Prostate gland (tissue), 2 donors: ENCODE measurements around the gene CEPT1. TPM values are rescaled to one million over a fixed set of nuclear protein-coding genes. Genes with fewer than 3 reads are reported as not detected.

Experiments used
- DNase-seq: peaks from one replicate; pipeline ENCODE4 v3.0.0-alpha.2; 2019; ENCODE audit warnings: low spot score
- H3K27ac ChIP-seq, 2 donors: fragments of 200-600 bp; sonication (generic); 2 replicates each; pipeline ENCODE4 v1.5.1; 2017 to 2019
- H3K27me3 ChIP-seq: fragments of 200-600 bp; sonication (generic); replicated peaks from 2 replicates; pipeline ENCODE4 v1.5.1; 2019; ENCODE audit not compliant: insufficient read depth
- H3K36me3 ChIP-seq, 2 donors: fragments of 200-600 bp; sonication (generic); 1 replicate in 1 of 2; 2 replicates in 1 of 2; pipeline versions ENCODE4 v1.5.1 to v1.8.1; 2017 to 2019
- H3K4me1 ChIP-seq: fragments of 200-600 bp; sonication (generic); replicated peaks from 2 replicates; pipeline ENCODE4 v1.5.1; 2019
- H3K4me3 ChIP-seq, 2 donors: fragments of 200-600 bp; sonication (generic); 2 replicates each; pipeline ENCODE4 v1.5.1; 2017 to 2019
- H3K9me3 ChIP-seq: fragments of 200-600 bp; sonication (generic); 2 replicates; pipeline ENCODE4 v1.5.1; 2017
- POLR2A ChIP-seq: fragments of 450-650 bp; IDR thresholded peaks from one replicate; pipeline ENCODE4 v1.6.1; 2016; ENCODE audit warnings: antibody characterized with exemption, mild to moderate bottlenecking
- POLR2AphosphoS5 ChIP-seq: sonication (generic); formaldehyde crosslinking; IDR thresholded peaks from one replicate; pipeline ENCODE4 v1.6.1; 2017; ENCODE audit warnings: antibody characterized with exemption
- WGBS: methylation state at CpG from one replicate; pipeline ENCODE4 v1.1.5; 2018; 5-methylcytosine and 5-hydroxymethylcytosine counted together
- intact Hi-C: fragments of 100-400 bp; cut with DNase I; formaldehyde crosslinking; loops from one replicate; pipeline ENCODE4 v1.14.2; 2022
- total RNA-seq, 2 donors: library from RNA; depleted of rRNA; stranded (reverse); fragments of >200 nt; gene quantifications; one replicate each; pipeline ENCODE4 v1.1.0, GENCODE V29; 2016
- TF ChIP-seq, protein P1 (sequence below), 4 experiments: fragments of 200-600 bp in 2 of 4; fragments of 450-650 bp in 2 of 4; sonication (generic) in 2 of 4; IDR thresholded peaks; 1 replicate in 3 of 4; 2 replicates in 1 of 4; pipeline ENCODE4 v1.5.1; 2016 to 2019; ENCODE audit warnings: antibody characterized with exemption in 4 of 4, mild to moderate bottlenecking in 2 of 4, moderate library complexity in 2 of 4

CEPT1 gene
- total RNA-seq, 2 donors from 2014 or later, result 32.2 to 52.5 TPM

DNA sequence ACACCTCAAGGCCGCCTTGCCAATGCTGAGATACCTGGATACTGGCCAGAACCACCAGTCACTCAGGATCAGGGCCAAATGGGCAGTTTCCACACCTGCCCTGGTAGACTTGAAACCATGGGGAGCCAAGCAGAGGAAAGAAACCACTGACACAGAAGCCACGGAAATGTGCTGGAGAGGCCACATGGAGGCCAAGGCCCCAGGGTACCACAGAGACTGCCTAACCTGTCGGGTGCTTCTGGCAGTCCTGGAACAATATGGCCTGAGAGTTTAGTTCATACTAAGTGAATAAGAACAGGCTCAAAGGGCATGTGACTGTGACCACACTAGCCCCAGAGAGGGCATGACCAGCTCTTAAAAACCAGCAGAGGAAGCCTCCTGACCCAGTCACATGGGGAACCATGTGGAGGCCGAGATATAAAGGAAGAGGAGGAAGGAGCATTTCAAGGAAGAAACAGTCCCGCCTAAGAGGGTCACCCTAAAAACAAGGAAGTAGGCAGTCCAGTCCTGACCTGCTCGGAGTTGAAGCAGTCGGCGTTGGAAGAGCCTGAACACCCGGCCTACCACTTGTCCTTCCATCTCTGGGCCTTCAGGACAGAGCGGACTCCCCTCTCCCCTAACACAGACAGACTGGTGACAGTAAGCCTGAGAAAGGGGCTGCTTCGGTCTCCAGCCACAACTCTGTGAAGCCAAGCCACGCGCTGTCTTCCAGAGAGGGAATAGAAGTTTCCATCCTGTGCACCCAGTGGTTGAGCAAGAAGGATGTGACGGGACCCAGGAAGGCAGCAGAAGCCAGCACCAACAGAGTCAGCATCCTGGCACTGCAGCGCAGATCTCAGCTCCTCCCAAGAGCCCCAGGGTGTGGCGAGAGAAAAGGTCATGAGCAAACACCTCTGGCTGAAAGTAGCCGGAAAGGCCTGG lies 60.1 kb downstream of the CEPT1 start, which contains the start of gene DENND2D:
Gene DENND2D, minus strand, starts transcription at position 766 of the 921 bp plus-strand sequence. Its CDS starts 187 bp downstream, at position 579.
- peak within 1 kb of the TSS in 1 of 2 donors; percentile 3 for H3K4me3 ChIP-seq
- TF ChIP-seq POLR2A (no peak), POLR2AphosphoS5 (no peak)
- TF ChIP-seq, protein P1, sequence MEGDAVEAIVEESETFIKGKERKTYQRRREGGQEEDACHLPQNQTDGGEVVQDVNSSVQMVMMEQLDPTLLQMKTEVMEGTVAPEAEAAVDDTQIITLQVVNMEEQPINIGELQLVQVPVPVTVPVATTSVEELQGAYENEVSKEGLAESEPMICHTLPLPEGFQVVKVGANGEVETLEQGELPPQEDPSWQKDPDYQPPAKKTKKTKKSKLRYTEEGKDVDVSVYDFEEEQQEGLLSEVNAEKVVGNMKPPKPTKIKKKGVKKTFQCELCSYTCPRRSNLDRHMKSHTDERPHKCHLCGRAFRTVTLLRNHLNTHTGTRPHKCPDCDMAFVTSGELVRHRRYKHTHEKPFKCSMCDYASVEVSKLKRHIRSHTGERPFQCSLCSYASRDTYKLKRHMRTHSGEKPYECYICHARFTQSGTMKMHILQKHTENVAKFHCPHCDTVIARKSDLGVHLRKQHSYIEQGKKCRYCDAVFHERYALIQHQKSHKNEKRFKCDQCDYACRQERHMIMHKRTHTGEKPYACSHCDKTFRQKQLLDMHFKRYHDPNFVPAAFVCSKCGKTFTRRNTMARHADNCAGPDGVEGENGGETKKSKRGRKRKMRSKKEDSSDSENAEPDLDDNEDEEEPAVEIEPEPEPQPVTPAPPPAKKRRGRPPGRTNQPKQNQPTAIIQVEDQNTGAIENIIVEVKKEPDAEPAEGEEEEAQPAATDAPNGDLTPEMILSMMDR (IDR thresholded peaks at IDR 0.05), result no peak
- H3K4me1 ChIP-seq, result peaks cover 7% of the 10 kb centered on the region
- peak within 1 kb of the TSS in 1 of 2 donors; percentile 11 for H3K27ac ChIP-seq
- DNase-seq, result no peak
- intact Hi-C loops, result no loop called here
- WGBS, result 81% methylated on average over 17 of the region's 17 CpGs
- no peaks in the 10 kb centered on the region for H3K27me3 ChIP-seq
- no peaks in the 10 kb centered on the region for H3K9me3 ChIP-seq
- no peaks in the 10 kb centered on the region for H3K36me3 ChIP-seq

DNA sequence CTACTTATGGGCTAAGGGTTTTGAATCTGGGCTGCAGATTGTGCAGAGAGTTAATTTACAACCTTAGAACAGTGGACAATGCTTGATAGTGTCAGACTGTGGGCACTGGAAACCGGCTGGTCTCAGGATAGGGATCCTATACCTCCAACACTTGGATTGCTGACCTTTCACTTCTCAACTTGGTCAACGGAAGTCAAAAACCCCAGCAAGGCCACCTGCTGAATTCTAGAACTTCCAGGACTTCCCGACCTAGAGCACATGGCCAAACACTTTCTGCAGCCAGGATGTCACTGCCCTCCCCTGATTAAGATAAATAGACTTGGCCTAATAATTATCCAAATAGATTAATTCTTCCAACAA lies 60.8 kb downstream of the CEPT1 start:
- no peaks in the 10 kb centered on the region for H3K9me3 ChIP-seq
- DNase-seq, result no peak
- no peak overlapping the region for H3K27ac ChIP-seq
- TF ChIP-seq POLR2AphosphoS5 (no peak), POLR2A (no peak)
- TF ChIP-seq, protein P1 (IDR thresholded peaks at IDR 0.05), result no peak
- H3K27me3 ChIP-seq, result no peaks in the 10 kb centered on the region
- H3K36me3 ChIP-seq, result no peaks in the 10 kb centered on the region
- intact Hi-C loops, result no loop called here
- H3K4me1 ChIP-seq, result peaks cover 7% of the 10 kb centered on the region
- no peak overlapping the region for H3K4me3 ChIP-seq
- 85% methylated on average over 3 of the region's 3 CpGs for WGBS

DNA sequence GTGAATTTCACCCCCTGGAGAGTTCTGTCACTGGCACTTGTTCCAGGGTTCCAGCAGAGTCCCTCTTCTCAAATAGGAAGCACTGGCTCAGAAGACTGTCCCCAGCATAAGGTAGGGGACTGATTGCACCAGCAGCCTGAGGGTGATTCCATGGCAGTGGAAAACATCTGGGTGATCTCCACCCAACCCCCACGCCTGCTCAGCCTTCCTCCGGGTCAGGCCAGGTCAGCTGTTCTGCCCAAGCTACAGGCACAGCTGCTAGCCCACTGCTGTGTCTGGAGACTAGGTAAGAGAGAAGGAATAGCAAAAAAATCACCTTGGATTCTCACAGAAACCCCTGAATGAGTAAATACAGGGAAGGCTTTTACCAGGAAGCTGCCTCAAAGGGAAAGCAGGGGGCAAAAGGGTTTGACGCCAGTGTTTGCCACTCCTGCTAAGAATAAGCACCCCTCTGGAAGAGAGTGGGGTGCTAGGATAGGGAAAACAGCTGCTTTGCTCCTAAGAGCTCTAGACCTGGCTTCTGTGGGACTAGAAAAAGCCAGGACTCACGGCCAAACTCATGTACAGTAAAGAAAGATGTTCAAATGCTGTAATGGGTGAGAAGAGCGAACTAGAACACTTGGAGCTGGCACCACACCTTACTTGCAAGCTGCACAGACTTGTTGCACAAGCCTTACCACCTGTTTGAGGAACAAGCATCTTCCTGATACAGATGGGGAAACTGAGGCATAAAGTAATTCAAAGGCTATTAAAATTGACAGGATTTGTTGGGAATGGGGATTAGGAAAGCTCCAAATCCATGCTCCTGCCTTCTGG lies 61.5 kb downstream of the CEPT1 start:
- no peak overlapping the region for H3K4me3 ChIP-seq

DNA sequence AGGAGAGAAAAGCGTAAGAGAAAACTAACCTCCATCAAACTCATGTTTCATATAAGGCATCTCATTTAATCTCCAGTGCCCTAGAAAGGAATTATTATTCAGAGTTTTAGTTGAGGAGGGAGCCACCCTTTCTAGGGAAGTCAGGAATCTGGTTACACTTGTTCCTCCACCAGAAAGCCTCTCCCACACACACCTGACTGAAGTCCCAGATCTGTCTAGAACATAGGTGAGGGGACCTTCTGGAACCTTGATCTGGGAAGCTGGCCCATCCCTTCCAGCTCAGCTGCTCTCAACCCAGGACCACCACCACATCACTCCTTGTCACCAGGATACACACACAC lies 62.3 kb downstream of the CEPT1 start:
- H3K4me3 ChIP-seq, result no peak overlapping the region
- H3K36me3 ChIP-seq, result no peaks in the 10 kb centered on the region
- no peaks in the 10 kb centered on the region for H3K27me3 ChIP-seq
- H3K4me1 ChIP-seq, result peaks cover 7% of the 10 kb centered on the region
- 97% methylated on average over 1 of the region's 1 CpG for WGBS
- TF ChIP-seq, protein P1 (IDR thresholded peaks at IDR 0.05), result no peak
- TF ChIP-seq POLR2A, result peak; percentile 40
- peak; percentile 64 for TF ChIP-seq POLR2AphosphoS5
- peak overlapping the region; percentile 76 to 89 for H3K27ac ChIP-seq
- intact Hi-C loops, result no loop called here
- DNase-seq, result peak; percentile 46
- no peaks in the 10 kb centered on the region for H3K9me3 ChIP-seq

More for the DNA sequence above, 61.5 kb downstream of the CEPT1 start:
- H3K27me3 ChIP-seq, result no peaks in the 10 kb centered on the region
- H3K36me3 ChIP-seq, result no peaks in the 10 kb centered on the region
- no peaks in the 10 kb centered on the region for H3K9me3 ChIP-seq
- no peak for TF ChIP-seq POLR2A
- TF ChIP-seq, protein P1 (IDR thresholded peaks at IDR 0.05), result no peak
- no peak for TF ChIP-seq POLR2AphosphoS5
- intact Hi-C loops, result no loop called here
- peaks cover 7% of the 10 kb centered on the region for H3K4me1 ChIP-seq
- no peak for DNase-seq
- H3K27ac ChIP-seq, result no peak overlapping the region
- WGBS, result 80% methylated on average over 5 of the region's 5 CpGs
